Neural progenitor cell (in vitro differentiated cells): ENCODE results near the gene PPAN. TPM values are rescaled to one million over a fixed set of nuclear protein-coding genes. Genes with fewer than 3 reads are reported as not detected.
A peak's percentile ranks its signal among the peaks of the same experiment; 100 is the strongest.

Source experiments
- DNase-seq: peaks from one replicate; pipeline ENCODE4 v3.0.0-alpha.2; 2016; ENCODE audit warnings: low spot score
- H2AFZ ChIP-seq: fragments of 200-600 bp; sonication (generic); replicated peaks from 2 replicates; pipeline ENCODE4 v1.6.1; 2016; ENCODE audit warnings: antibody characterized with exemption
- H3F3A ChIP-seq: fragments of 200-600 bp; sonication (generic); 2 replicates; pipeline ENCODE4 v1.6.1; 2016; ENCODE audit warnings: antibody characterized with exemption, low read depth
- H3K27ac ChIP-seq: fragments of 200-600 bp; sonication (generic); 2 replicates; pipeline ENCODE4 v1.5.1; 2016; ENCODE audit warnings: mild to moderate bottlenecking
- H3K27me3 ChIP-seq: fragments of 200-600 bp; sonication (generic); 2 replicates; pipeline ENCODE4 v1.6.1; 2016; ENCODE audit warnings: mild to moderate bottlenecking, moderate library complexity
- H3K36me3 ChIP-seq: fragments of 200-600 bp; sonication (generic); 2 replicates; pipeline ENCODE4 v1.5.1; 2016
- H3K4me1 ChIP-seq: fragments of 200-600 bp; sonication (generic); 2 replicates; pipeline ENCODE4 v1.6.1; 2016; ENCODE audit warnings: mixed run types
- H3K4me2 ChIP-seq: fragments of 200-600 bp; sonication (generic); 2 replicates; pipeline ENCODE4 v1.6.1; 2016
- H3K4me3 ChIP-seq: fragments of 200-600 bp; sonication (generic); 2 replicates; pipeline ENCODE4 v1.5.1; 2016
- H3K79me2 ChIP-seq: fragments of 200-600 bp; sonication (generic); 2 replicates; pipeline ENCODE4 v1.6.1; 2016; ENCODE audit warnings: low read depth
- H3K9ac ChIP-seq: fragments of 200-600 bp; sonication (generic); 2 replicates; pipeline ENCODE4 v1.6.1; 2016
- H3K9me3 ChIP-seq: fragments of 200-600 bp; sonication (generic); 2 replicates; pipeline ENCODE4 v1.5.1; 2016; ENCODE audit warnings: low read depth
- H4K20me1 ChIP-seq: fragments of 200-600 bp; sonication (generic); 2 replicates; pipeline ENCODE4 v1.6.1; 2016; ENCODE audit warnings: low read depth
- H3K27ac Mint-ChIP-seq: 3 replicates; pipeline ENCODE4 v1.8.0; 2021; ENCODE audit warnings: mixed read lengths
- H3K27me3 Mint-ChIP-seq: 2 replicates; pipeline ENCODE4 v1.8.0; 2022; ENCODE audit warnings: low read depth, mild to moderate bottlenecking, inconsistent platforms, moderate library complexity, mixed read lengths; ENCODE audit not compliant: insufficient read depth
- H3K36me3 Mint-ChIP-seq: 3 replicates; pipeline ENCODE4 v1.8.0; 2021; ENCODE audit warnings: mixed read lengths
- H3K4me1 Mint-ChIP-seq: 3 replicates; pipeline ENCODE4 v1.8.0; 2021; ENCODE audit warnings: mixed read lengths
- H3K4me3 Mint-ChIP-seq: 3 replicates; pipeline ENCODE4 v1.8.0; 2021; ENCODE audit warnings: mild to moderate bottlenecking, moderate library complexity, mixed read lengths
- H3K9me3 Mint-ChIP-seq: 3 replicates; pipeline ENCODE4 v1.8.0; 2020; ENCODE audit warnings: mixed read lengths
- CTCF ChIP-seq: fragments of 200-600 bp; sonication (generic); IDR thresholded peaks from 2 replicates; pipeline ENCODE4 v1.5.1; 2017; ENCODE audit warnings: antibody characterized with exemption, mild to moderate bottlenecking
- EZH2 ChIP-seq: fragments of 200-600 bp; sonication (generic); IDR thresholded peaks from 2 replicates; pipeline ENCODE4 v1.6.1; 2017; ENCODE audit warnings: antibody characterized with exemption, mild to moderate bottlenecking, moderate library complexity
- EZH2phosphoT487 ChIP-seq: fragments of 200-600 bp; sonication (generic); IDR thresholded peaks from 2 replicates; pipeline ENCODE4 v1.6.1; 2017; ENCODE audit warnings: antibody characterized with exemption
- small RNA-seq: library from RNA; depleted of rRNA; stranded (forward); fragments of <200 nt; gene quantifications from one replicate; pipeline ENCODE3, GENCODE V24; 2015
- total RNA-seq: library from RNA; depleted of rRNA; stranded (reverse); fragments of >200 nt; gene quantifications from 2 replicates; pipeline ENCODE4 v1.2.3, GENCODE V29; 2015; ENCODE audit warnings: low replicate concordance

PPAN gene
- total RNA-seq, 1 donor from 2014 or later = 6.6 TPM

GRCh38 chr19:10158485-10158884 lies 52.3 kb downstream of the PPAN start:
- Histone ChIP-seq H3K4me3 (no peak overlapping the region), H3K27ac (no peak overlapping the region), H3K9ac (no peak overlapping the region), H3K79me2 (no peaks in the 10 kb centered on the region), H3K9me3 (no peaks in the 10 kb centered on the region), H3F3A (no peaks in the 10 kb centered on the region), H3K36me3 (peaks cover 4% of the 10 kb centered on the region), H3K4me1 (no peaks in the 10 kb centered on the region), H4K20me1 (no peaks in the 10 kb centered on the region), H2AFZ (no peak overlapping the region), H3K27me3 (no peaks in the 10 kb centered on the region), H3K4me2 (no peak overlapping the region)
- DNase-seq = no peak
- Mint-ChIP-seq H3K36me3 (peaks cover 33% of the 10 kb centered on the region), H3K4me3 (no peak overlapping the region), H3K4me1 (no peaks in the 10 kb centered on the region), H3K9me3 (no peaks in the 10 kb centered on the region), H3K27me3 (peaks cover 2% of the 10 kb centered on the region), H3K27ac (no peak overlapping the region)
- TF ChIP-seq EZH2phosphoT487 = no peak
- TF ChIP-seq CTCF = no peak
- no peak for TF ChIP-seq EZH2

- peaks cover 2% of the 10 kb centered on the region for H3K27me3 Mint-ChIP-seq
- Histone ChIP-seq H4K20me1 (no peaks in the 10 kb centered on the region), H3K27ac (no peak overlapping the region), H3K27me3 (no peaks in the 10 kb centered on the region), H2AFZ (no peak overlapping the region), H3K4me3 (no peak overlapping the region), H3K9ac (no peak overlapping the region), H3F3A (no peaks in the 10 kb centered on the region), H3K4me1 (no peaks in the 10 kb centered on the region), H3K79me2 (no peaks in the 10 kb centered on the region), H3K36me3 (no peaks in the 10 kb centered on the region), H3K4me2 (no peak overlapping the region), H3K9me3 (no peaks in the 10 kb centered on the region)
- H3K36me3 Mint-ChIP-seq = peaks cover 27% of the 10 kb centered on the region
- DNase-seq = no peak
- no peaks in the 10 kb centered on the region for H3K9me3 Mint-ChIP-seq
- no peak for TF ChIP-seq CTCF
- TF ChIP-seq EZH2 = no peak
- no peak for TF ChIP-seq EZH2phosphoT487
- H3K4me3 Mint-ChIP-seq = no peak overlapping the region
- H3K27ac Mint-ChIP-seq = no peak overlapping the region
- no peaks in the 10 kb centered on the region for H3K4me1 Mint-ChIP-seq
These were observed 53.4 kb downstream of the PPAN start for GRCh38 chr19:10159610-10160009.

Small RNA genes within 50 kb of the gene (small RNA-seq; reads per million reads assigned to genes)
- 39.4 reads per million, percentile 97 among the genes with 10 or more reads in this experiment for gene SNORD105
- gene SNORD105B = 10,233 reads per million, percentile 100 among the genes with 10 or more reads in this experiment

Other genes with a start within 250 kb of the PPAN start
- 11.4 and 26.4 TPM in 2 replicates for gene OLFM2, start 169.8 kb upstream of the PPAN start, total RNA-seq
- 0.15 TPM in 1 of 2 replicates, not detected in the other for gene COL5A3, start 95.9 kb upstream of the PPAN start, total RNA-seq
- not detected in 2 replicates for gene RDH8, start 92.9 kb upstream of the PPAN start, total RNA-seq
- 0.15 and 2.0 TPM in 2 replicates for gene SHFL, start 20.0 kb upstream of the PPAN start, total RNA-seq
- gene ANGPTL6, start 3.7 kb upstream of the PPAN start, total RNA-seq = 0.09 TPM in 1 of 2 replicates, not detected in the other
- 2.2 TPM in 1 of 2 replicates, not detected in the other for gene P2RY11, start 5.3 kb downstream of the PPAN start, total RNA-seq
- gene EIF3G, start 13.5 kb downstream of the PPAN start, total RNA-seq = 170 and 215 TPM in 2 replicates
- gene DNMT1, start 88.6 kb downstream of the PPAN start, total RNA-seq = 203 and 204 TPM in 2 replicates
- 8.5 and 18.8 TPM in 2 replicates for gene S1PR2, start 125.0 kb downstream of the PPAN start, total RNA-seq
- gene MRPL4, start 145.9 kb downstream of the PPAN start, total RNA-seq = 22.5 and 57.4 TPM in 2 replicates
- gene ICAM1, start 164.8 kb downstream of the PPAN start, total RNA-seq = 0.40 and 0.80 TPM in 2 replicates
- gene ICAM4, start 180.6 kb downstream of the PPAN start, total RNA-seq = 0.15 TPM in 1 of 2 replicates, not detected in the other
- gene ICAM5, start 183.6 kb downstream of the PPAN start, total RNA-seq = 0.46 TPM in 1 of 2 replicates, not detected in the other
- 2.4 and 4.6 TPM in 2 replicates for gene ZGLP1, start 203.5 kb downstream of the PPAN start, total RNA-seq
- gene FDX2, start 209.7 kb downstream of the PPAN start, total RNA-seq = 7.4 and 11.4 TPM in 2 replicates
- 5.4 and 24.3 TPM in 2 replicates for gene RAVER1, start 227.2 kb downstream of the PPAN start, total RNA-seq
- 1.3 and 3.5 TPM in 2 replicates for gene ICAM3, start 233.3 kb downstream of the PPAN start, total RNA-seq